Keratinocyte (primary cell): ENCODE measurements around the gene TUFT1. TPM values are rescaled to one million over a fixed set of nuclear protein-coding genes. Genes with fewer than 3 reads are reported as not detected.

Experiments used
- DNase-seq: peaks from one replicate; pipeline ENCODE4 v3.0.0-alpha.2; 2011; ENCODE audit warnings: low read depth, missing footprints, low spot score
- FAIRE-seq: peaks from 2 replicates; lab custom pipeline; 2011; peaks lifted over from hg19 to GRCh38; lab: Jason Lieb, UNC
- H2AFZ ChIP-seq: 2 replicates; pipeline ENCODE4 v1.6.0; 2012; ENCODE audit warnings: low read length, control low read depth, inconsistent platforms; ENCODE audit not compliant: control insufficient read depth
- H3K27ac ChIP-seq: 2 replicates; pipeline ENCODE4 v1.5.1; 2011; ENCODE audit warnings: low read length; ENCODE audit not compliant: control insufficient read depth, insufficient read depth
- H3K27me3 ChIP-seq: 3 replicates; pipeline ENCODE4 v1.6.0; 2011; ENCODE audit warnings: low read length; ENCODE audit not compliant: control insufficient read depth, insufficient read depth; ENCODE audit errors: extremely low read depth
- H3K36me3 ChIP-seq, 2 experiments: 2 replicates in 1 of 2; 3 replicates in 1 of 2; pipeline ENCODE4 v1.5.1; 2011; ENCODE audit warnings: low read length in 2 of 2, mild to moderate bottlenecking in 1 of 2; ENCODE audit not compliant: control insufficient read depth in 2 of 2, insufficient read depth in 2 of 2; ENCODE audit errors: extremely low read depth in 1 of 2
- H3K4me1 ChIP-seq: 3 replicates; pipeline ENCODE4 v1.5.1; 2011; ENCODE audit warnings: low read length; ENCODE audit not compliant: control insufficient read depth, insufficient read depth; ENCODE audit errors: extremely low read depth
- H3K4me2 ChIP-seq: 3 replicates; pipeline ENCODE4 v1.6.0; 2011; ENCODE audit warnings: low read depth, low read length; ENCODE audit not compliant: control insufficient read depth, insufficient read depth; ENCODE audit errors: extremely low read depth
- H3K4me3 ChIP-seq, 3 experiments: fragments of 200-600 bp in 1 of 3; sonication (generic) in 1 of 3; 2 replicates in 2 of 3; 3 replicates in 1 of 3; pipeline ENCODE4 v1.5.1; 2011 to 2016; ENCODE audit warnings: low read length in 3 of 3, mild to moderate bottlenecking in 3 of 3, control low read depth in 2 of 3, inconsistent platforms in 1 of 3, low read depth in 1 of 3, mixed read lengths in 1 of 3, mixed run types in 1 of 3, moderate library complexity in 1 of 3; ENCODE audit not compliant: control insufficient read depth in 2 of 3, insufficient read depth in 2 of 3; ENCODE audit errors: extremely low read depth in 1 of 3
- H3K79me2 ChIP-seq: 2 replicates; pipeline ENCODE4 v1.6.0; 2012; ENCODE audit warnings: low read length; ENCODE audit not compliant: control insufficient read depth, insufficient read depth
- H3K9ac ChIP-seq: 3 replicates; pipeline ENCODE4 v1.6.0; 2011; ENCODE audit warnings: low read length; ENCODE audit not compliant: control insufficient read depth, insufficient read depth; ENCODE audit errors: extremely low read depth
- H3K9me1 ChIP-seq: 3 replicates; pipeline ENCODE4 v1.6.0; 2011; ENCODE audit warnings: low read length; ENCODE audit not compliant: control insufficient read depth, insufficient read depth; ENCODE audit errors: extremely low read depth
- H3K9me3 ChIP-seq: 2 replicates; pipeline ENCODE4 v1.5.1; 2012; ENCODE audit warnings: low read depth, low read length; ENCODE audit not compliant: control insufficient read depth
- H4K20me1 ChIP-seq: 3 replicates; pipeline ENCODE4 v1.6.0; 2011; ENCODE audit warnings: low read length; ENCODE audit not compliant: control insufficient read depth, insufficient read depth; ENCODE audit errors: extremely low read depth
- CTCF ChIP-seq, 3 experiments: IDR thresholded peaks in 1 of 3; conservative IDR thresholded peaks in 1 of 3; optimal IDR thresholded peaks in 1 of 3; 2 replicates in 2 of 3; 3 replicates in 1 of 3; pipeline versions ENCODE3 to v1.5.1; 2011; ENCODE audit warnings: low read length in 3 of 3, mild to moderate bottlenecking in 3 of 3, moderate library complexity in 2 of 3, control low read depth in 1 of 3, inconsistent platforms in 1 of 3; ENCODE audit not compliant: insufficient read depth in 2 of 3; ENCODE audit errors: extremely low read depth in 1 of 3
- EZH2 ChIP-seq: IDR thresholded peaks from one replicate; pipeline ENCODE4 v1.6.1; 2012; ENCODE audit warnings: inconsistent platforms, mild to moderate bottlenecking, low read length, moderate library complexity
- dilution Hi-C: fragments of 300-500 bp; cut with MboI; formaldehyde crosslinking; loops from one replicate; pipeline ENCODE4 v1.7.0; 2020; ENCODE audit warnings: low sequenced_read_pairs; ENCODE audit not compliant: extremely low pct_ligation_motif_present
- polyA plus RNA-seq, 5 experiments: library from polyadenylated mRNA; depleted of rRNA in 3 of 5; stranded (reverse) in 3 of 5; stranded (forward) in 1 of 5; unstranded in 1 of 5; fragments of >200 nt; gene quantifications; 1 replicate in 1 of 5; 2 replicates in 3 of 5; 3 replicates in 1 of 5; pipeline versions ENCODE4 v1.2.1 to v1.2.3, GENCODE V29; 2011 to 2012; ENCODE audit warnings: missing spikeins in 2 of 5, low read depth in 1 of 5, low replicate concordance in 1 of 5

Gene TUFT1
- polyA plus RNA-seq, 1 donor (not counting 4 experiments of a cell fraction or from before 2014, with no cell fraction given), result 70.0 TPM

GRCh38 chr1:151524736-151525135 lies 15.4 kb upstream of the TUFT1 start:
- dilution Hi-C loops, result no loop called here
- no peak overlapping the region for H3K27ac ChIP-seq
- H3K4me1 ChIP-seq, result no peaks in the 10 kb centered on the region
- H3K79me2 ChIP-seq, result no peaks in the 10 kb centered on the region
- H3K4me3 ChIP-seq, result no peak overlapping the region
- H3K36me3 ChIP-seq, result peaks cover 0 to 7% of the 10 kb centered on the region in 2 experiments
- no peak overlapping the region for H3K9ac ChIP-seq
- no peak overlapping the region for H2AFZ ChIP-seq
- H3K27me3 ChIP-seq, result no peaks in the 10 kb centered on the region
- no peaks in the 10 kb centered on the region for H3K9me3 ChIP-seq
- no peaks in the 10 kb centered on the region for H4K20me1 ChIP-seq
- DNase-seq (no peak), FAIRE-seq (no peak)
- TF ChIP-seq CTCF (optimal IDR thresholded peaks at IDR 0.05 in 1 of 3, IDR thresholded peaks at IDR 0.05 in 1 of 3, conservative IDR thresholded peaks at IDR 0.05 in 1 of 3; ENCODE audit: extremely low read depth in 1 of 3, insufficient read depth in 2 of 3, low read length in 3 of 3) (no peak), EZH2 (no peak)
- H3K9me1 ChIP-seq, result no peaks in the 10 kb centered on the region
- no peak overlapping the region for H3K4me2 ChIP-seq

GRCh38 chr1:151526735-151527525 lies 13.2 kb upstream of the TUFT1 start:
- no peak for FAIRE-seq
- Histone ChIP-seq H3K4me1 (no peaks in the 10 kb centered on the region), H3K4me2 (no peak overlapping the region)

More at GRCh38 chr1:151526735-151527525, 13.2 kb upstream of the TUFT1 start:
- Histone ChIP-seq H3K79me2 (no peaks in the 10 kb centered on the region), H3K9me3 (no peaks in the 10 kb centered on the region), H3K9me1 (no peaks in the 10 kb centered on the region), H4K20me1 (no peaks in the 10 kb centered on the region), H2AFZ (no peak overlapping the region), H3K27me3 (no peaks in the 10 kb centered on the region), H3K27ac (no peak overlapping the region), H3K4me3 (no peak overlapping the region), H3K36me3 (peaks cover 0 to 7% of the 10 kb centered on the region in 2 experiments), H3K9ac (no peak overlapping the region)
- DNase-seq, result no peak
- dilution Hi-C loops, result no loop called here
- TF ChIP-seq EZH2 (no peak), CTCF (optimal IDR thresholded peaks at IDR 0.05 in 1 of 3, IDR thresholded peaks at IDR 0.05 in 1 of 3, conservative IDR thresholded peaks at IDR 0.05 in 1 of 3; ENCODE audit: extremely low read depth in 1 of 3, insufficient read depth in 2 of 3, low read length in 3 of 3) (no peak)
